HG03108 (cell line): ENCODE data around the gene CPVL.

ENCODE experiments used
- ATAC-seq: cut with Tn5 transposase; IDR thresholded peaks from one replicate; pipeline ENCODE4 v1.9.1; 2021; ENCODE audit warnings: moderate library complexity; ENCODE audit not compliant: unreplicated experiment

The CPVL gene

DNA sequence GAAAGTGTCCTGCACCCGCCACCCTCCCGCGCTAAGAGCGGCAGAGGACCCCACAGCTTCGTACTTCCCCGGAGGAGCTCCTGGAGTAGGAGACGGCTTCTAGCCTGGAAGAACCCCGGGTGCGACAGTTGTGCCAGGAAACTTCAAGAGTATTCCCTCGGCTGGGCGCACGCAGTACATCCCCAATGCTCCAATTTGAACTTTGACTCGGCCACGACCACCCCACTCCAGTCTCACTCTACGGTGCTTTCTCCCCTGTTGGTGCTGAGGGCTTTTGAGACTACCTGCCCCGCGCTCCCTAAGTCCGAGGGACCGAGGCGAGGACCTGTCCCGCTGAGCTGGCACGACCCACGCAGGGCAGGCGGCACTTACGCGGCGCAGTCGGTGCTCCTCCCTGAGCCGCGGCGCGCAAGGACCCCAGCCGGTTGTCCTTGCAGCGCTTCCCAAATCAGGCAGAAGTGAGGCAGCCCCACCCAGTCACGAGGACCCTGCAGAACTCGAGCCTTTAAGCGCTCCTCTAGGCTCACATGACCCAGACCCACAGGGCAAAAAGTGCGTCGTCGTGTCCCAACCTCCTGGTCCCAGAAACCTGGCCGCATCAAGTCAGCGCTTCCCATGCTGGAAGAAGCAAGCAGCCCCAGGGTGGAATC, at the start of gene CPVL:
Gene CPVL (minus strand): TSS at position 481 of the 650 bp plus-strand sequence. CDS start 25,476 bp downstream, outside the sequence.
- no peak for ATAC-seq

DNA sequence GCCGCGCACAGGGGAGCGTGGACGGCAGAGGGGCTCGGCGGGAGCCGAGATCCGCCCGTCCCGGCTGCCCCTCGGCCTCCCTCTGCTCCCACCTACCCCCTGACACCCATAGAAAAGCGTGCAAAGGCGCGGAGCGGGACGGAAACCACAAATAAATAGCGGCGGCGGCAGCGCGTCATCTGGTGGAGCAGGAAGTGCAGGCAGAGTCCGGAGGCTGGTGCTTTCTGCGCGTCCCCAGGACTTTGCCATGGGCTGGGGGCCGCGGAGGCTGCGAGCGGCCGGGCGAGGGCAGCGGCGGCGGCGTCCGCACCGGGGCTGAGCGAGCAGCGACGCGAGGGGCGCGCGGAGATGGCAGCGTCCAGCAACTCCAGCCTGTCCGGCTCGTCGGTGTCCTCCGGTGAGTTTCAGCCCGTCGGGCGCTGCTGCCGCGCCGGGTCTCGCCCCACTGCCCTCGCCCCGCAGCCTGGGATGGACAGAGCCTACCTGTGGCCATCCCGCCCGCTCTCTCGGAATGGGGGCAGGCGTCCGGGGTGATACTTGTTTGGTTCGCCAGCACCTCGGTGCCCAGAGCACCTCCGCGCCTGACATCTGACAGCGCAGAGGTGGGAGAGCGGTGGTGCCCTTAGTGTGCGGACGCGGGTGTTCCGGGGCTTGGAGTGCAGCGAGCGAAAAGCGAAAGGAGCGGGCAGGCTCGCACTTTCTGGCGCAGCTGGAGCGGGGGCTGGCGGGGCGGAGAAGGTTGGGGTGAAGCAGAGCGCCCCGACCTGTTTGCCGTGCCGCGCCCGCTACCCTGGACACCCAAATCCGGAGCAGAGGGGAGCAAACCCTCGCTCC, 48.5 kb upstream of the CPVL start, which contains the start of gene CHN2:
Gene CHN2 (plus strand): TSS at position 182 of the 834 bp plus-strand sequence.
- no peak for ATAC-seq

DNA sequence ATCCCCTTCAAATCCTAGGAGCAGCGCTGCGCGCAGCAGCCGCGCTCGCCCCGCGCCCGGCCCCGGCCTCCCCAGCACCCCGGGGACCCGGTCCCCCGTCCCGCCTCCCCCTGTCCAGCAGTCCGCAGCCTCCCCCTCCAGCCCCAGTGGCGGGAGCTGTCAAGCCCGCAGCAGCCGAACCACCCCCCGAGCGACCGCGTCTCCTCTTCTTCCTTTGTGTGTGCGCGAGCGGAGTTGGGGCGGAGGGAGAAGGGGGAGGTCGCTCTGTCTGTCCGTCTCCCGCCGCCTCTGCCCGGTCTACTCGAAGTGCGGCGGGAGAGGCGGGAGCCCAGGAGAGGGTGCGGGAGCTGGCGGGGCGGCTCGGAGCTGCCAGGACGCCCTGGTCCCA, 47.9 kb upstream of the CPVL start:
- no peak for ATAC-seq

DNA sequence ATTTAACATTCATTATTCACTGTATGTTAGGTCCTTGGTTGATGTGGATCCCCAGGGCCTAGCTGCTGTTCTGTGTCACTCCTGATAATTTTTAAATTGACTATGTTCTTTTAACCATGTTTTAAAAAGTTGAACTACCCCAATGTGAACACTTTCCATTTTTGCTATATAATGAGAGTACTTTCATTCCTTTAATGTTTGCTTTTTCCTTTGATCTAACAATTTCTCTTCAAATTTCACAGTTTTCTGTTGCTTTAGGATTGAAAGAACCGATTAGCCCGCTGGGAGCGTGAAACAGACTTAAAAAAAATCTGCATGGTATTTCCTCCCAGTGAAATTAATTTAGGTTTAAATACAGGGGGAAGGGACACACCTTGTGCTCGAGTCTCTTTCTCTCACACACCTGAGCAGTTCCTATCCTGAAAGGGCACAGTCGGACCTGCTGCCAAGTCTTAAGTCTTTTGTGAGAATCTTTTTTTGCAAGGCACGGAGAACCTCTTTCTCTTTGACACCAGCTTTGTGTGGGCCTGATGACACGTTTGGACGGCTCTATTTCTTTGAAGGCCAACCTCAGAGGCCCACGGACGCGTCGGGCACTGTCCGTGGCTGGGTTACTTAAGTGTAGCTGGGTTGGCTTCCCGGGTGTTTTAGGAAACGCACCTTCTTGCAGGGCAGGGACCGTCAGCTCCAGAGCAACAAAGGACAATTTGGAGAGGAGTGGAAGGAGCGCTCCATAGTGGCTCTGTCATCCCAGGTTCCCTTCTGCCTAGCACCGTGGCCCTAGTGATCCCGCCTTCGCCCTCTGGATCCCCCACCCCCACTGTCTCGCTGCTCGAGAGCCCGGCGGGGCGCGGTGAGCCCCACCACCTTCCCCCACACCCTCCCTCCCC, 47.2 kb upstream of the CPVL start:
- no peak for ATAC-seq

DNA sequence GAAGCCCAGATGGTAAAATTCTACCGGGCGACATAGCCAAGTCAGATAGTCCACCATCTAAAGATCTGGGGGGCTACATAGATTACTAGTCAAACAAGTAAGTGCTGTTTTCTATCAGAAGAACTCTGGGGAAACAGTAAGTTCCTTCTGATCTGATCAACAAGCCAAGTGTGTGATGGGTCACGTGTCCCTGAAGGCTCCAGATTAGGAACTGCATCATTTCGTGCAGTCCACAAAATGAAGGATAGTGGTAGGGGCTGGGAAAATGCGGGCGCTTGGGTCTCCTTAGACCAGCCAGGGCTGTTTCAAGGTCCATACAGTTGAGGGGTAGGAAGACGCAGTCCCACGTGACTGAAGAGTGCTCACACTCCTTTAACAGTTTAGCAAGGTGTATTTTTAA, 46.5 kb upstream of the CPVL start:
- ATAC-seq: no peak

DNA sequence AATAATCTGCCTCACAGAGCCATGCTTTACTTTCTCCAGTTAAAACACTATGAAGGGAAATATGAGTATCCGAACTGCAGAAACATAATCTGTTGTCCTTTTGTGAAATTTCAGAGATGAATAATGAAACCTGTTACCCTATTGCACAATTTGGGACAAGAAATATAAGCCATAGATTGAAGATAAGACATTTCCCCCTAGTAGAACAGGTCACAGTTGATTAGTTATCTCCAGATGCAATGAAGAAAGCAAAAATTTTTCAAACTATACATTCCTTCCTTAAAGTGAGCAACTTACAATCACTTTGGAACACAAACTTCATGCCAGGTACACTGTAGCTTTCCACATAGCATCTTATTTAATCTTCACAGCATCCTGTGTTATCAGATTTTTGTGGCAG, 46.0 kb upstream of the CPVL start:
- ATAC-seq: no peak

DNA sequence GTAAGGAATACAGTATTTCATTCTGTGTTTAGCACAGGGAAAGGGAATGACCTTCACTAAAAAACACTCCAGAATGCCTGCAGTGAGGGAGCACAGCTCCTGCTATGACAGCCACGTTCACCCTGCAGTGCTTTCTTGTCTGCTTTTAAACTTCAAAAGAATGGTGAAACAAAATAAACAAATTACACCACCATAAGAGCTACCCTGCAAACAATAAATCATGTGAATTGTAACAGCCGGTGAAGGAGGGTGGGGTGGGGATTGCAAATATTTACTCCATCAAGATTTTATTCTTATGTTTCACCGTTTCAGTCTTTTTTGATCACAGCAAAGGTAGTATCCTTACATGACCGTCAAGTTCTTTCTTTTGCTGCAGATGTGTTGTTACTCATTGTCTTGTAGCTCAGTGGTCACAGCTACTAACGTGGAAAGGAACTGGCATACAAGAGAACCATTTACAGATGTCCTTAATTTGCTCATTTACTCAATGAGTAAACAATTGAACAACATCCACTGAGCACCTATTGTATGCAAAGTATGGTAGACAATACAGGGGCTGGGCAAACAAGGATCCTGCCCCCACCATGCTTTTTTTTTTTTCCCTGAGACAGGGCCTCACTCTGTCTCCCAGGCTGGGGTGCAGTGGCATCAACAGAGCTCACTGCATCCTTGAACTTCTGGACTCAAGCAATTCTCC, 44.2 kb upstream of the CPVL start:
- ATAC-seq: no peak

DNA sequence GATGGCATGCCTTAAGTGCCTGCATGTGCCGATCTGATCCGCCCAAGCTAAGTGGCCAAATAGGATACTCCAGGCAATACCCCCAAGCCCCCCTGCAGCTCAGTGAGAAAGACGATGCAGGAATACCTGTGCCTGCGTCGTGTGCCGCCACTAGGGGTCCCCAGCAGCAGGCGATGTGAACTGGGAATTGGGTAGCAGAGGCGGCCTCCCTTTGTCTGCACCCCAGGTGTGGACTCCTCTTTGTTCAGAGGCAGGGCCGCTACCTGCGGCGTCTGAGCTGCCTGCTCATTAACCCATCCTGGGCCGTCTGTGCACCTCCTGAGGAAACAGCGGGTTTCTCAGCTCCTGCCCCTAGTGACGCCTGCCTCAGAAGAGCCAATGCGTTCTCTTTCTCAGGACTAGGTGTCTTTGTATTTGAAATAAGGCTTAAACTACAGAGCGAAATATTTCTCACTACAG, 43.4 kb upstream of the CPVL start:
- ATAC-seq: no peak

DNA sequence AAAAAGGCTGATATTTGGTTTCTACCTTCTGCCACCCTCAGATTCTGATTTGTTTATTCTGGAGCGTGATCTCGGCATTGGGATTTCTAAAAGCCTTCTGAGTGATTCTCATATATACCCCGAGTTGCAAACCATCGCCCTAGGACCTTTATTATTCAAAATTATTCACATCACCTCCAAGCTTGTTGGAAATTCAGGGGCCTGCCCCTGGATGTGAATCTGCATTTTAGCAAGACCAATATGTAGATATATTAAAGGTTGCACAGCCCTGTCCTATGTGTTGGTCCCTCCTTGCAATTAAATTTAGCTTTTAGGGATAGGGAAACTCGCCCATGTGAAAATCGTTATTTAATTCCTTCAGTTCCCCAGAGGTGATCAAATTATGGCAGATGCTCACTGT, 39.3 kb upstream of the CPVL start:
- ATAC-seq: no peak

DNA sequence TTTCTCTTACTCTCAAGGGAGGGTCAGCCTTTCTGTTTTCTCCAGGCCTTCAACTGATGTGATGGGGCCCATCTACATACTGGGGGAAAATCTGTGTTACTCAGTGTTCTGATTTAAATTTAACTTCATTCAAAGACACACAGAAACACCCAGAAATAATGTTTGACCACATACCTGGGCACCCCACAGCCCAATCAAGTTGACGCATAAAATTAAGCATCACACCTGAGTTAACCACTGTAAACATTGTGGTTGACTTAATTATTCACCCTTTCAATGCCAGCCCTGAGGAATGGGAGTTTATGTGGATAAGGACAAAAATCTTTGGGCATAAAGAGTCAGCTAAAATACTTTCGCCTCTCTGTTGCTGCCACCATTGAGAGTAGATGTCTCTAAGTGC, 38.3 kb upstream of the CPVL start:
- ATAC-seq: no peak

DNA sequence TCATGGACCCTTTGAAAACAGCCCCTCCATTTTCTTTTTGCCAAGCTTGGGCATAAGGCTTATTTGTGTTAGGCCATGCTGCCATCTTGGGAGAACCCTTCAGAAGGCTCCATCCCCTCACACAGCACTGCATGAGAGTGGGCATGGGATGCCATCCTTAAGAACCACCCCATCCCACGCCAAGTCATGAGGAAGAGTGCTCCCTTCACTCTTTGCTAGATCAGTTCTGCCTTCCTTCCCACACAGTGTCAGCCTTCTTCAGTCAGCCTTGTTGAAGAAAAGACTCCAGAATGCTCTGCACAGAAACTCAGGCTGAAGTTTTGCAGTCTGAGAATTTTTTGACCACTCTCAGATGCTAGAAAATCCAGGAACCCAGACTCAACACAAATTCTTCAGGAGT, 32.8 kb upstream of the CPVL start:
- no peak for ATAC-seq

DNA sequence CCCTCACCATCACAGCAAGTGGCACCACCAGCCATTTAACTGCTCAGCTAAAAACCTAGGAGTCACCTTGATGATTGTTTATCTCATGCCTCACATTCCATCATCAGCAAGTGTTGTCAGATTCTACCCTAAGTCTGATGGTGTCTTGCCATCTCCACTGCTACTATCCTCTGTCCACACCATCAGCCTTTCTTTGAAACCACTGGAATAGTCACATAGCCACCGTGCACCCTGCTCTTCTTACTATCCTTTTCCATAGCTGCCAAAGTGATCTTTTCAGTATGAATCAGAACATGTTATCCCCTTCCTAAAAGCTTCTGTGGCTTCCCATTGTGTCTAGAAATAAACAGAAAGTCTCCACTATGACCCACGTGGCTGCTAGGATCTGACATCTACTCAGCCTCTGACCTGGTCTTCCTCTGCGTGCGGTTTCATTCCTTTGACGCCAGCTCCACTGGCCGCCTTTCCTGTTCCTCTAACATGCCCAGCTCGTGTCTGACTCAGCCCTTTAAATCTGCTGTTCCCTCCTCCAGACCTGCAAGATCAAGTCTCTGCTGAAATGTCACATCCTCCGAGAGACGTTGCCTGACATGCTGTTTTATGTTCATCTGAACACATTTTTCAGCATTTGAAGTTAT, 31.7 kb upstream of the CPVL start:
- no peak for ATAC-seq

DNA sequence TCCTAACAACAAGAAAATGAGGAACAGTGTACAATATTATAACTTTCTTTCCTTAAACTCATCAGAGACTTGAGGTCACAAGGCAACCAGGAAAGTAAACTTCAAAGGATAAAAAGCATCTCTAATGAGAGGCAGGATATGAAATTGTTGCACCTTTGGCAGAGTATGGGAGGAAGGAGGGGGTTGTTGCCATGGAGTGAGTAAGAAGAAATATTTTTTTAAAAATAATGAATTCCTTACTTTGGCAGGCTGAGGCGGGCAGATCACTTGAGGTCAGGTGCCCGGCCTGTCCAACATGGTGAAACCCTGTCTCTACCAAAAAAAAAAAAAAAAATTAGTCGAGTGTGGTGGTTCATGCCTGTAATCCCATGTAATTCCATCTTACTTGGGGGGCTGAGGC, 27.1 kb upstream of the CPVL start:
- ATAC-seq: no peak

DNA sequence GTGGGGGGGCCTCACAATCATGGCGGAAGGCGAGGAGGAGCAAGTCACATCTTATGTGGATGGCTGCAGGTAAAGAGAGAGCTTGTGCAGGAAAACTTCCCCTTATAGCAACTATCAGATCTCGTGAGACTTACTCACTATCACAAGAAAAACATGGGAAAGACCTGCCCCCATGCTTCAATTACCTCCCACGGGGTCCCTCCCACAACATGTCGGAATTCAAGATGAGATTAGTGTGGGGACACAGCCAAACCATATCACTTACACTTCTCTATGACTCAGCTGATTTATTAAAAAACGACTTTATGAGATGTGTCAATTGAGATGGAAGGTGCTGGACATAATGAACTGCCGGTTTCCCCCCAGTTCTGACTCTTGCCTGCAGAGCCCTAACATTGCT, 24.4 kb upstream of the CPVL start:
- no peak for ATAC-seq

DNA sequence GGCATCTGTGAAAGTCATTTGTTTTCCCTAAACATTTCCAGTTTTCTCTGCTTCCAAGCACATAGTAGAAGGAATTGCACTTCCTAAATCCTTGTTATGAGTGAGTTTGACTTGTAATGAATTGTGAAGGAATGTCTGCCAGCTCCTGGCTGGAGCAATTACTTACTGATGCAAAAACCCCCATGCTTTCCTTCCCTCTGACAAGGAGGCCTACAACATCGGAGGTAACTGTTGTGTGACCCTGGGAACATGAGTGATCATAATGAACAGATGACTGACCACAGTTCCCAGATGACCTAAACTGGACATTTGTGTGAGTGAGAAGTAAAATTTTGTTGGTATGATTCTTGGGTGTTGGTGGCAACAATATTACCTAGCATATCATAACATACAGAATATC, 21.4 kb upstream of the CPVL start:
- no peak for ATAC-seq

DNA sequence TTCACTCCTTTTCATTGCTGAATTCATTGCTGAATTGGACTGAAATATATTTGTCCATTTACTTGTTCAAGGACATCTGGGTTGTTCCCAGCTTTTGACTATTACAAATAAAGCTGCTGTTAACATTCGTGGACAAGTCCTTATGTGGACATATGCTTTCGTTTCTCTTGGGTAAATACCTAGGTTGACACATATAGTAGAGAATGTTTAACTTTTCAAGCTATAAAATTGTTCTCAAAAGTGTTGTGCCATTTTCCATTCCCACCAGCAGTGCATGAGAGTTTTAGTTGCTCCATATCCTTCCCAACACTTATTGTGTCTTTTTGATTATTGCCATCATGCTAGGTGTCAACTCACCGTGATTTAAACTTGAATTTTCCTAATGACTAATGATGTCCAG, 17.5 kb upstream of the CPVL start:
- no peak for ATAC-seq

DNA sequence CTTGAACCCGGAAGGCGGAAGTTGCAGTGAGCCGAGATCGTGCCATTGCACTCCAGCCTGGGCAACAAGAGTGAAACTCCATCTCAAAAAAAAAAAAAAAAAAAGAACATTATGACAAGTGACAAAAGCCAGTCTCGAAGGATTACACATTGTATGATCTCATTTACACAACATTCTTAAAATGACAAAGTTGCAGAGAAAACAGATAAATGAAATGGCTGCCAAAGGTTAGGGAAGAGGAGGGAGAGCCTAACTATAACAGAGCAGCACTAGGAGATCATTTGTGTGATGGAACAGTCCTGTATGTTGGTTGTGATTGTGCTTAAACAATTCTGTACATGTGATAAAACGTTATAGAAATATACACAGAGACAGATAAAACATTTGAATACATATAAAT, 16.2 kb upstream of the CPVL start:
- ATAC-seq: no peak

DNA sequence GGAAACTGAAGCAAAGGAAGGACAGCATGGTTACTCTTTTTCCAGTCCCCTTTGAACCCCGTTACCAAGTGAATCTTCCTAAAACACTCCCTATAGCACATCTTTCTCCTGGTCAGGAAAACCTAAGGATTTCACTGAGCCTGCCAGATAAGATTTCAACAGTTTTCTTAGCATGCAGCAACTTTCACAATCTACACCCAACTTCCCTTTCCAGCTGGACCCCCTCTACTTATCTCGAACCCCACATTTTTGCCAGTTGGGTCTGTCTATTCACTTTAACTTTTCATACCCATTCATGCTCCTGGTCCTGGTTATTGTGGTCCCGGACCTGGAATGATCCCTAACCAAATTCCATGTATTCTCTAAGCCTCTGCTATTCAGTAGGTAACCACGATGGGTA, 14.9 kb upstream of the CPVL start:
- ATAC-seq: no peak

DNA sequence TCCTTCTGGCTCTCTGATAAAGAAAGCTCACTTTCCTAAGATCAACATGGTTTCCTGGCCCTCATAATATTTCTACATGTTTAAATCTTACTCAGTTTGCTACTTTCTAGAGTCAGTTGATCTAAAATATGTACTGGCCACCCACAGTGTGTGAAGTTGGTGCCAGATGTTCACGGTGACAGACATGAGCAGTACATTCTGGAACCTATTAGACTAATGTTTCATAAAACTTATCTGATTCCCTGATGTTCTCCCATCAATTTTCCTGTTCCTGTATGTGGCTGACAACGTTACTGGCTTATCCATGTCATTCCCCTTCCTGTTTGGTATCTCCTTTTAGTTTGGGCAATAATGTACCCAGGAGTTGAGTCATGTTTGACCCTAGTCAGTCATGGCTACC, 13.7 kb upstream of the CPVL start:
- ATAC-seq: no peak

DNA sequence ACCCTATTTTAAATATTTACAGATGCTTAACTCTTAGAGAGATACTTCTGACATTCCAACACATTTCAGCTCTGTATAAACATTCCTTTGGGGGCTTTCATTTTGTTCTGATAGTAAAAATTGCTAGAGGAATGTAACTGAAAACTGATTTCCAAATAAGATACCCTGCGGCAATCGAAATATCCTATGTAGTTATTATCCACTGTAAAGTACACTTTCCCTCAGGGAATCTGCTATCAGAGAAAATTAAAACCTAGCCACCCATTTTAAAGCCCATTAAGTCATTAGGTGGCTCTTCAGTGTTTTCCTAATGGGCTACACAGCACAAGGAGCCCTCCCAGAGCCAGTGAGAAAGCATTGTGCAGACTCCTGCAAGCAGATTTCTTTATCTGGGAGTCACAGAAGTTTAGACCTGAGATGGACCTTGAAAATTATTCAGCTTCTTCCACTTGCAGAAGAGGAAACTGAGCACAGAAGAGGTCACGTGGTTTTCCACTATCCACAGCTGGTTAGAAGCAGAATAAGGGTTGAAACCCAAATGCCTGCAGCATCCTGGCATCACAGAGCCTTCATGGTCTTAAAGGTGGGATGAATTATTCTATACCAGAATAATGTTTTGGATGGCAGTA, 12.6 kb upstream of the CPVL start:
- no peak for ATAC-seq
